GM12892 (cell line): Measurements from ENCODE around the gene NSMCE1.

Experiments
- POLR2A ChIP-seq: IDR thresholded peaks from 2 replicates; pipeline ENCODE4 v1.6.1; 2011; ENCODE audit warnings: low read depth, low read length, control low read depth
- POLR2AphosphoS5 ChIP-seq: IDR thresholded peaks from 2 replicates; pipeline ENCODE4 v1.6.1; 2011; ENCODE audit warnings: low read depth, low read length, control low read depth

DNA sequence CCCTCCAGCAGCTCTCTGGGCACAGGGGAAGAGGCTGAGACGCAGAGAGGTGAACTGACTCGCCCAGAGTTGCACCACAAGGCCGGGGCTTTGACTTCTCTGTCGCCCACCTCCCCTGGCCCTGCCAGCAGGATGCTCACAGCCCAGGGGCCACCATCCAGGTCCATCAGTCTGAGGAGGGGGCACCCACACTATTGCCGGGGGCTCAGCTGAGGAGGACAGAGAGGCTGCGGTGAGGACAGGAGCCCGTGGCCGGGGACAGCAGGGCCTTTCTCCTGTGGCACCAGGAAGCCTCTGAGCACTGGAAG, 32.7 kb downstream of the NSMCE1 start:
- no peak for TF ChIP-seq POLR2AphosphoS5
- no peak for TF ChIP-seq POLR2A
